Measurements from ENCODE around the gene CLRN2. TPM values are rescaled to one million over a fixed set of nuclear protein-coding genes. Genes with fewer than 3 reads are reported as not detected.
"Not testable (repeated sequence)": the region's sequence is repeated elsewhere in the genome, so short reads cannot be mapped to it uniquely, and the experiment has no call there.

CLRN2 gene
- total RNA-seq, 1 donor from 2014 or later = not detected

- H3K27me3 ChIP-seq (ENCODE audit: control insufficient read depth in 3 of 3, insufficient read depth in 3 of 3, low read length in 3 of 3) = not testable (repeated sequence)
Observed at GRCh38 chr4:17537060-17537459, 22.1 kb downstream of the CLRN2 start.

GRCh38 chr4:17544205-17544604 lies 29.2 kb downstream of the CLRN2 start:
- H3K4me1 ChIP-seq (ENCODE audit: control insufficient read depth in 3 of 3, insufficient read depth in 3 of 3, low read length in 3 of 3) = no peaks in the 10 kb centered on the region
- no peak overlapping the region for H3K4me3 ChIP-seq (ENCODE audit: low read length in 3 of 3)
- no peaks in the 10 kb centered on the region for H3K27me3 ChIP-seq (ENCODE audit: control insufficient read depth in 3 of 3, insufficient read depth in 3 of 3, low read length in 3 of 3)
- H3K9me3 ChIP-seq (ENCODE audit: control insufficient read depth in 3 of 3, low read length in 3 of 3) = no peaks in the 10 kb centered on the region
- no peak overlapping the region for H3K27ac ChIP-seq (ENCODE audit: low read depth, low read length)
- H3K36me3 ChIP-seq (ENCODE audit: control insufficient read depth in 3 of 3, insufficient read depth in 3 of 3, low read length in 3 of 3) = no peaks in the 10 kb centered on the region
- no peak overlapping the region for H3K9ac ChIP-seq (ENCODE audit: low read depth in 1 of 3, low read length in 3 of 3)

More at GRCh38 chr4:17537060-17537459, 22.1 kb downstream of the CLRN2 start:
- H3K36me3 ChIP-seq (ENCODE audit: control insufficient read depth in 3 of 3, insufficient read depth in 3 of 3, low read length in 3 of 3); H3K4me1 ChIP-seq (ENCODE audit: control insufficient read depth in 3 of 3, insufficient read depth in 3 of 3, low read length in 3 of 3); H3K4me3 ChIP-seq (ENCODE audit: low read length in 3 of 3); H3K27ac ChIP-seq (ENCODE audit: low read depth, low read length); H3K9ac ChIP-seq (ENCODE audit: low read depth in 1 of 3, low read length in 3 of 3); H3K9me3 ChIP-seq (ENCODE audit: control insufficient read depth in 3 of 3, low read length in 3 of 3): not testable (repeated sequence)

- H3K36me3 ChIP-seq (ENCODE audit: control insufficient read depth in 3 of 3, insufficient read depth in 3 of 3, low read length in 3 of 3) = no peaks in the 10 kb centered on the region
- H3K27ac ChIP-seq (ENCODE audit: low read depth, low read length) = no peak overlapping the region
- no peak overlapping the region for H3K4me3 ChIP-seq (ENCODE audit: low read length in 3 of 3)
- no peak overlapping the region for H3K9ac ChIP-seq (ENCODE audit: low read depth in 1 of 3, low read length in 3 of 3)
- no peaks in the 10 kb centered on the region for H3K27me3 ChIP-seq (ENCODE audit: control insufficient read depth in 3 of 3, insufficient read depth in 3 of 3, low read length in 3 of 3)
- no peaks in the 10 kb centered on the region for H3K4me1 ChIP-seq (ENCODE audit: control insufficient read depth in 3 of 3, insufficient read depth in 3 of 3, low read length in 3 of 3)
- no peaks in the 10 kb centered on the region for H3K9me3 ChIP-seq (ENCODE audit: control insufficient read depth in 3 of 3, low read length in 3 of 3)
Observed at GRCh38 chr4:17544831-17545234, 29.9 kb downstream of the CLRN2 start.

- no peaks in the 10 kb centered on the region for H3K36me3 ChIP-seq (ENCODE audit: control insufficient read depth in 3 of 3, insufficient read depth in 3 of 3, low read length in 3 of 3)
- H3K4me1 ChIP-seq (ENCODE audit: control insufficient read depth in 3 of 3, insufficient read depth in 3 of 3, low read length in 3 of 3) = no peaks in the 10 kb centered on the region
- no peak overlapping the region for H3K4me3 ChIP-seq (ENCODE audit: low read length in 3 of 3)
- no peak overlapping the region for H3K27ac ChIP-seq (ENCODE audit: low read depth, low read length)
- no peaks in the 10 kb centered on the region for H3K27me3 ChIP-seq (ENCODE audit: control insufficient read depth in 3 of 3, insufficient read depth in 3 of 3, low read length in 3 of 3)
- no peak overlapping the region for H3K9ac ChIP-seq (ENCODE audit: low read depth in 1 of 3, low read length in 3 of 3)
- H3K9me3 ChIP-seq (ENCODE audit: control insufficient read depth in 3 of 3, low read length in 3 of 3) = no peaks in the 10 kb centered on the region
Observed at GRCh38 chr4:17545374-17546140, 30.6 kb downstream of the CLRN2 start.

- H3K9ac ChIP-seq (ENCODE audit: low read depth in 1 of 3, low read length in 3 of 3) = no peak overlapping the region
- no peaks in the 10 kb centered on the region for H3K4me1 ChIP-seq (ENCODE audit: control insufficient read depth in 3 of 3, insufficient read depth in 3 of 3, low read length in 3 of 3)
- no peak overlapping the region for H3K27ac ChIP-seq (ENCODE audit: low read depth, low read length)
- no peak overlapping the region for H3K4me3 ChIP-seq (ENCODE audit: low read length in 3 of 3)
- H3K27me3 ChIP-seq (ENCODE audit: control insufficient read depth in 3 of 3, insufficient read depth in 3 of 3, low read length in 3 of 3) = no peaks in the 10 kb centered on the region
- H3K9me3 ChIP-seq (ENCODE audit: control insufficient read depth in 3 of 3, low read length in 3 of 3) = no peaks in the 10 kb centered on the region
- no peaks in the 10 kb centered on the region for H3K36me3 ChIP-seq (ENCODE audit: control insufficient read depth in 3 of 3, insufficient read depth in 3 of 3, low read length in 3 of 3)
Observed at GRCh38 chr4:17546222-17546621, 31.3 kb downstream of the CLRN2 start.

- Histone ChIP-seq H3K4me1 (ENCODE audit: control insufficient read depth in 3 of 3, insufficient read depth in 3 of 3, low read length in 3 of 3) (no peaks in the 10 kb centered on the region), H3K9ac (ENCODE audit: low read depth in 1 of 3, low read length in 3 of 3) (no peak overlapping the region), H3K27me3 (ENCODE audit: control insufficient read depth in 3 of 3, insufficient read depth in 3 of 3, low read length in 3 of 3) (no peaks in the 10 kb centered on the region), H3K36me3 (ENCODE audit: control insufficient read depth in 3 of 3, insufficient read depth in 3 of 3, low read length in 3 of 3) (no peaks in the 10 kb centered on the region), H3K27ac (ENCODE audit: low read depth, low read length) (no peak overlapping the region), H3K4me3 (ENCODE audit: low read length in 3 of 3) (no peak overlapping the region), H3K9me3 (ENCODE audit: control insufficient read depth in 3 of 3, low read length in 3 of 3) (no peaks in the 10 kb centered on the region)
Observed at GRCh38 chr4:17546678-17547077, 31.7 kb downstream of the CLRN2 start.

- Histone ChIP-seq H3K9ac (ENCODE audit: low read depth in 1 of 3, low read length in 3 of 3) (no peak overlapping the region), H3K9me3 (ENCODE audit: control insufficient read depth in 3 of 3, low read length in 3 of 3) (no peaks in the 10 kb centered on the region), H3K4me3 (ENCODE audit: low read length in 3 of 3) (no peak overlapping the region), H3K27ac (ENCODE audit: low read depth, low read length) (no peak overlapping the region), H3K36me3 (ENCODE audit: control insufficient read depth in 3 of 3, insufficient read depth in 3 of 3, low read length in 3 of 3) (no peaks in the 10 kb centered on the region), H3K4me1 (ENCODE audit: control insufficient read depth in 3 of 3, insufficient read depth in 3 of 3, low read length in 3 of 3) (no peaks in the 10 kb centered on the region), H3K27me3 (ENCODE audit: control insufficient read depth in 3 of 3, insufficient read depth in 3 of 3, low read length in 3 of 3) (peaks cover 0 to 3% (median 0%) of the 10 kb centered on the region in 3 donors)
Observed at GRCh38 chr4:17550549-17550948, 35.6 kb downstream of the CLRN2 start.

GRCh38 chr4:17552427-17552826 lies 37.5 kb downstream of the CLRN2 start:
- peaks cover 0 to 3% (median 0%) of the 10 kb centered on the region in 3 donors for H3K27me3 ChIP-seq (ENCODE audit: control insufficient read depth in 3 of 3, insufficient read depth in 3 of 3, low read length in 3 of 3)
- no peaks in the 10 kb centered on the region for H3K9me3 ChIP-seq (ENCODE audit: control insufficient read depth in 3 of 3, low read length in 3 of 3)

GRCh38 chr4:17554568-17554967 lies 39.6 kb downstream of the CLRN2 start:
- no peaks in the 10 kb centered on the region for H3K36me3 ChIP-seq (ENCODE audit: control insufficient read depth in 3 of 3, insufficient read depth in 3 of 3, low read length in 3 of 3)
- no peak overlapping the region for H3K4me3 ChIP-seq (ENCODE audit: low read length in 3 of 3)
- H3K9me3 ChIP-seq (ENCODE audit: control insufficient read depth in 3 of 3, low read length in 3 of 3) = no peaks in the 10 kb centered on the region
- no peak overlapping the region for H3K9ac ChIP-seq (ENCODE audit: low read depth in 1 of 3, low read length in 3 of 3)
- peaks cover 0 to 3% (median 0%) of the 10 kb centered on the region in 3 donors for H3K27me3 ChIP-seq (ENCODE audit: control insufficient read depth in 3 of 3, insufficient read depth in 3 of 3, low read length in 3 of 3)
- H3K27ac ChIP-seq (ENCODE audit: low read depth, low read length) = no peak overlapping the region
- H3K4me1 ChIP-seq (ENCODE audit: control insufficient read depth in 3 of 3, insufficient read depth in 3 of 3, low read length in 3 of 3) = no peaks in the 10 kb centered on the region

More at GRCh38 chr4:17552427-17552826, 37.5 kb downstream of the CLRN2 start:
- H3K9ac ChIP-seq (ENCODE audit: low read depth in 1 of 3, low read length in 3 of 3) = no peak overlapping the region
- H3K27ac ChIP-seq (ENCODE audit: low read depth, low read length) = no peak overlapping the region
- H3K4me3 ChIP-seq (ENCODE audit: low read length in 3 of 3) = no peak overlapping the region
- no peaks in the 10 kb centered on the region for H3K36me3 ChIP-seq (ENCODE audit: control insufficient read depth in 3 of 3, insufficient read depth in 3 of 3, low read length in 3 of 3)
- no peaks in the 10 kb centered on the region for H3K4me1 ChIP-seq (ENCODE audit: control insufficient read depth in 3 of 3, insufficient read depth in 3 of 3, low read length in 3 of 3)

- Histone ChIP-seq H3K27ac (ENCODE audit: low read depth, low read length) (no peak overlapping the region), H3K4me3 (ENCODE audit: low read length in 3 of 3) (no peak overlapping the region), H3K36me3 (ENCODE audit: control insufficient read depth in 3 of 3, insufficient read depth in 3 of 3, low read length in 3 of 3) (no peaks in the 10 kb centered on the region), H3K9ac (ENCODE audit: low read depth in 1 of 3, low read length in 3 of 3) (no peak overlapping the region), H3K9me3 (ENCODE audit: control insufficient read depth in 3 of 3, low read length in 3 of 3) (no peaks in the 10 kb centered on the region), H3K4me1 (ENCODE audit: control insufficient read depth in 3 of 3, insufficient read depth in 3 of 3, low read length in 3 of 3) (no peaks in the 10 kb centered on the region), H3K27me3 (ENCODE audit: control insufficient read depth in 3 of 3, insufficient read depth in 3 of 3, low read length in 3 of 3) (peaks cover 0 to 3% (median 3%) of the 10 kb centered on the region in 3 donors)
Observed at GRCh38 chr4:17556498-17556897, 41.5 kb downstream of the CLRN2 start.

Data from skeletal muscle tissue (tissue), 4 donors.